Endodermal cell (in vitro differentiated cells): ENCODE results near the gene ROR2. TPM values are rescaled to one million over a fixed set of nuclear protein-coding genes. Genes with fewer than 3 reads are reported as not detected.
A peak's percentile ranks its signal among the peaks of the same experiment; 100 is the strongest.

Experiments
- DNase-seq: peaks from one replicate; pipeline ENCODE4 v3.0.0-alpha.2; 2017
- H3K27ac ChIP-seq: 2 replicates; pipeline ENCODE4 v1.5.1; 2013; ENCODE audit warnings: mild to moderate bottlenecking, low read depth, low read length, moderate library complexity
- H3K27me3 ChIP-seq: 2 replicates; pipeline ENCODE4 v1.6.1; 2013; ENCODE audit warnings: mild to moderate bottlenecking, low read length, moderate library complexity; ENCODE audit not compliant: insufficient read depth, control insufficient read depth, poor library complexity, severe bottlenecking
- H3K36me3 ChIP-seq: 2 replicates; pipeline ENCODE4 v1.7.0; 2013; ENCODE audit warnings: mild to moderate bottlenecking, low read length, moderate library complexity; ENCODE audit not compliant: control insufficient read depth, insufficient read depth
- H3K4me1 ChIP-seq: one replicate; pipeline ENCODE4 v1.7.0; 2013; ENCODE audit warnings: low read length; ENCODE audit not compliant: control insufficient read depth, insufficient read depth
- H3K4me3 ChIP-seq: 2 replicates; pipeline ENCODE4 v1.5.1; 2013; ENCODE audit warnings: mild to moderate bottlenecking, low read length, moderate library complexity
- H3K9ac ChIP-seq: 2 replicates; pipeline ENCODE4 v1.6.1; 2013; ENCODE audit warnings: mild to moderate bottlenecking, low read length, moderate library complexity; ENCODE audit not compliant: poor library complexity, severe bottlenecking; ENCODE audit errors: extremely low read depth
- H3K9me3 ChIP-seq: 2 replicates; pipeline ENCODE4 v1.6.1; 2013; ENCODE audit warnings: mild to moderate bottlenecking, low read length, moderate library complexity; ENCODE audit not compliant: control insufficient read depth
- H3K27ac Mint-ChIP-seq: 2 replicates; pipeline ENCODE4 v1.8.0; 2020; ENCODE audit warnings: mixed read lengths
- H3K27me3 Mint-ChIP-seq: 2 replicates; pipeline ENCODE4 v1.8.0; 2021; ENCODE audit warnings: mild to moderate bottlenecking, mixed read lengths; ENCODE audit not compliant: insufficient read depth
- H3K36me3 Mint-ChIP-seq: 2 replicates; pipeline ENCODE4 v1.8.0; 2020; ENCODE audit warnings: low read depth, mixed read lengths
- H3K4me1 Mint-ChIP-seq: 2 replicates; pipeline ENCODE4 v1.8.0; 2020; ENCODE audit warnings: mixed read lengths
- H3K4me3 Mint-ChIP-seq: 2 replicates; pipeline ENCODE4 v1.8.0; 2020; ENCODE audit warnings: mild to moderate bottlenecking, moderate library complexity, mixed read lengths
- H3K9me3 Mint-ChIP-seq: 2 replicates; pipeline ENCODE4 v1.8.0; 2020; ENCODE audit warnings: mild to moderate bottlenecking, mixed read lengths
- CTCF ChIP-seq: fragments of 200-600 bp; sonication (generic); conservative IDR thresholded peaks from 2 replicates; pipeline ENCODE4 v1.5.0; 2021; ENCODE audit warnings: antibody characterized with exemption, mild to moderate bottlenecking
- WGBS, 2 experiments: methylation state at CpG; one replicate each; pipeline versions ENCODE4 v1.1.5 to v1.1.7; 2013; ENCODE audit warnings: missing lambda C conversion rate in 2 of 2, mixed read lengths in 1 of 2; ENCODE audit not compliant: insufficient coverage in 1 of 2, insufficient read length in 1 of 2; 5-methylcytosine and 5-hydroxymethylcytosine counted together
- total RNA-seq, 2 donors: library from RNA; stranded (reverse); fragmentation: NEBNext Ultra II Directional in 1 of 2; extraction: Animal tissue kit (Norgen Biotek cat#: 25700) in 1 of 2; gene quantifications; 2 replicates in 1 of 2; 3 replicates in 1 of 2; pipeline ENCODE4 v1.2.1, GENCODE V29; 2021

The ROR2 gene
- total RNA-seq, 2 donors from 2014 or later: 104 to 160 TPM

GRCh38 chr9:91814201-91814600, 135.8 kb downstream of the ROR2 start:
- no peak overlapping the region for H3K27ac ChIP-seq
- Mint-ChIP-seq H3K27ac (no peak overlapping the region), H3K27me3 (no peaks in the 10 kb centered on the region), H3K36me3 (peaks cover 10% of the 10 kb centered on the region), H3K9me3 (no peaks in the 10 kb centered on the region), H3K4me1 (peaks cover 64% of the 10 kb centered on the region), H3K4me3 (no peak overlapping the region)
- no peak for TF ChIP-seq CTCF
- no peaks in the 10 kb centered on the region for H3K9me3 ChIP-seq
- WGBS, 2 experiments: 88 to 90% methylated on average over 6 to 9 of the region's 9 CpGs
- peaks cover 40% of the 10 kb centered on the region for H3K4me1 ChIP-seq
- H3K27me3 ChIP-seq: no peaks in the 10 kb centered on the region
- H3K9ac ChIP-seq: no peak overlapping the region
- H3K36me3 ChIP-seq: peaks cover 33% of the 10 kb centered on the region
- peak; percentile 22 for DNase-seq
- H3K4me3 ChIP-seq: no peak overlapping the region

- Mint-ChIP-seq H3K36me3 (peaks cover 11% of the 10 kb centered on the region), H3K27me3 (no peaks in the 10 kb centered on the region), H3K4me1 (peaks cover 64% of the 10 kb centered on the region), H3K4me3 (no peak overlapping the region), H3K9me3 (no peaks in the 10 kb centered on the region), H3K27ac (peak overlapping the region; percentile 0)
- no peak for TF ChIP-seq CTCF
- no peak overlapping the region for H3K27ac ChIP-seq
- H3K4me3 ChIP-seq: no peak overlapping the region
- WGBS, 2 experiments: 94 to 100% methylated on average over 7 to 11 of the region's 11 CpGs
- peaks cover 33% of the 10 kb centered on the region for H3K36me3 ChIP-seq
- no peak for DNase-seq
- H3K9me3 ChIP-seq: no peaks in the 10 kb centered on the region
- H3K9ac ChIP-seq: no peak overlapping the region
- no peaks in the 10 kb centered on the region for H3K27me3 ChIP-seq
- H3K4me1 ChIP-seq: peaks cover 31% of the 10 kb centered on the region
Measured at GRCh38 chr9:91813176-91813795, 136.7 kb downstream of the ROR2 start.

DNA sequence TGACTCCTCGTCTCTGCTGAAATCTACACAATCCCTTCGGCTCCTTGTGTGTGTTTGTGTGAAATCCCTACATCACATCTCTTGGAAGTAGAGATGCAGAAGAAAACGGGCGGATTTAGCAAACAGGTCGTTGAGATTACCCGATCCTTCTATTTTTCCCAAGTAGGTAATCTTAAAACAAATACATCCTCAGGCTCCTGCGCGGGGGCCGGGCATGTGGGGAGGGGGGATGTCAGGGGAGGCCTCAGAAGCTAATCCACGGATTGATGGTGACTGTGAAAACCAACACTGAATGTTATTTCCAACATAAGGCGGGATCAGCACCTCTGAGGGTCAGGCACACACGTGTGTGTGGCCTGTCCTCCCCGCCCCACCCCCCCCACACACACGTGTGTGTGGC, 137.8 kb downstream of the ROR2 start:
- Mint-ChIP-seq H3K4me1 (peaks cover 54% of the 10 kb centered on the region), H3K36me3 (peaks cover 22% of the 10 kb centered on the region), H3K4me3 (no peak overlapping the region), H3K9me3 (no peaks in the 10 kb centered on the region), H3K27me3 (no peaks in the 10 kb centered on the region), H3K27ac (no peak overlapping the region)
- no peak overlapping the region for H3K27ac ChIP-seq
- WGBS, 2 experiments: 65 to 92% methylated on average over 4 to 10 of the region's 14 CpGs
- no peaks in the 10 kb centered on the region for H3K9me3 ChIP-seq
- H3K4me1 ChIP-seq: peaks cover 23% of the 10 kb centered on the region
- H3K36me3 ChIP-seq: peaks cover 44% of the 10 kb centered on the region
- no peak overlapping the region for H3K4me3 ChIP-seq
- H3K27me3 ChIP-seq: no peaks in the 10 kb centered on the region
- no peak overlapping the region for H3K9ac ChIP-seq
- TF ChIP-seq CTCF: no peak
- no peak for DNase-seq
